Loucy (cell line): ENCODE data around the gene CPVL.

Experiments used
- H2AFZ ChIP-seq: fragments of 200-600 bp; sonication (generic); 2 replicates; pipeline ENCODE4 v1.6.0; 2016; ENCODE audit warnings: antibody characterized with exemption, mild to moderate bottlenecking, low read length, moderate library complexity
- H3F3A ChIP-seq: fragments of 200-600 bp; 2 replicates; pipeline ENCODE4 v1.6.0; 2016; ENCODE audit warnings: antibody characterized with exemption, low read depth, mild to moderate bottlenecking
- H3K27me3 ChIP-seq: fragments of 200-600 bp; sonication (generic); 2 replicates; pipeline ENCODE4 v1.6.1; 2014; ENCODE audit warnings: low read length, mild to moderate bottlenecking; ENCODE audit not compliant: insufficient read depth, poor library complexity, severe bottlenecking
- H3K36me3 ChIP-seq: fragments of 200-600 bp; sonication (generic); 2 replicates; pipeline ENCODE4 v1.6.1; 2016; ENCODE audit warnings: low read length; ENCODE audit not compliant: insufficient read depth
- H3K4me1 ChIP-seq: fragments of 200-600 bp; sonication (generic); 2 replicates; pipeline ENCODE4 v1.5.1; 2014; ENCODE audit warnings: low read length, mild to moderate bottlenecking; ENCODE audit not compliant: insufficient read depth, poor library complexity, severe bottlenecking
- H3K4me2 ChIP-seq: fragments of 200-600 bp; sonication (generic); 2 replicates; pipeline ENCODE4 v1.6.0; 2014; ENCODE audit warnings: antibody characterized with exemption, low read length, low read depth, mild to moderate bottlenecking; ENCODE audit not compliant: poor library complexity, severe bottlenecking
- H3K4me3 ChIP-seq: fragments of 200-600 bp; sonication (generic); 2 replicates; pipeline ENCODE4 v1.5.1; 2014; ENCODE audit warnings: low read length, mild to moderate bottlenecking, mixed read lengths; ENCODE audit not compliant: poor library complexity, severe bottlenecking
- H3K79me2 ChIP-seq: fragments of 200-600 bp; sonication (generic); 2 replicates; pipeline ENCODE4 v1.6.1; 2014; ENCODE audit warnings: low read length; ENCODE audit not compliant: insufficient read depth
- H3K9ac ChIP-seq: fragments of 200-600 bp; sonication (generic); 2 replicates; pipeline ENCODE4 v1.6.0; 2014; ENCODE audit warnings: mild to moderate bottlenecking, low read depth, low read length, moderate library complexity; ENCODE audit not compliant: poor library complexity, severe bottlenecking
- H3K9me2 ChIP-seq: fragments of 200-600 bp; sonication (generic); replicated peaks from 2 replicates; pipeline ENCODE4 v1.6.1; 2016; ENCODE audit warnings: low read depth, low read length, mixed read lengths
- H3K9me3 ChIP-seq: fragments of 200-600 bp; sonication (generic); 2 replicates; pipeline ENCODE4 v1.6.1; 2014; ENCODE audit warnings: mild to moderate bottlenecking, antibody characterized with exemption, low read length, low read depth; ENCODE audit not compliant: insufficient read depth
- H4K20me1 ChIP-seq: fragments of 200-600 bp; sonication (generic); 2 replicates; pipeline ENCODE4 v1.6.0; 2014; ENCODE audit warnings: antibody characterized with exemption, low read length, mild to moderate bottlenecking; ENCODE audit not compliant: insufficient read depth, poor library complexity, severe bottlenecking
- CTCF ChIP-seq: fragments of 200-600 bp; sonication (generic); conservative IDR thresholded peaks from 2 replicates; pipeline ENCODE4 v1.5.1; 2014; ENCODE audit warnings: mild to moderate bottlenecking, antibody characterized with exemption, low read length
- EZH2phosphoT487 ChIP-seq: fragments of 200-600 bp; IDR thresholded peaks from 2 replicates; pipeline ENCODE4 v1.6.1; 2018; ENCODE audit warnings: antibody characterized with exemption, mild to moderate bottlenecking, moderate library complexity, borderline replicate concordance

CPVL gene

GRCh38 chr7:28955718-28956607 lies 190.4 kb downstream of the CPVL start:
- Histone ChIP-seq H2AFZ (no peak overlapping the region), H3K79me2 (no peaks in the 10 kb centered on the region), H3K36me3 (no peaks in the 10 kb centered on the region), H3K9me3 (no peaks in the 10 kb centered on the region), H3K27me3 (no peaks in the 10 kb centered on the region), H3F3A (0 out of 2 replicates have a peak, but pooled peaks cover 4% of the 10 kb centered on the region), H3K9ac (no peak overlapping the region), H3K9me2 (no peaks in the 10 kb centered on the region), H4K20me1 (no peaks in the 10 kb centered on the region), H3K4me2 (no peak overlapping the region), H3K4me3 (no peak overlapping the region), H3K4me1 (peaks cover 16% of the 10 kb centered on the region)
- TF ChIP-seq EZH2phosphoT487 (no peak), CTCF (no peak)

- Histone ChIP-seq H3K36me3 (no peaks in the 10 kb centered on the region), H3K27me3 (no peaks in the 10 kb centered on the region), H3K4me2 (no peak overlapping the region), H3K9me2 (no peaks in the 10 kb centered on the region), H4K20me1 (no peaks in the 10 kb centered on the region), H3K9ac (no peak overlapping the region), H2AFZ (no peak overlapping the region), H3F3A (0 out of 2 replicates have a peak, but pooled peaks cover 4% of the 10 kb centered on the region), H3K79me2 (no peaks in the 10 kb centered on the region), H3K4me3 (no peak overlapping the region), H3K4me1 (peaks cover 16% of the 10 kb centered on the region), H3K9me3 (no peaks in the 10 kb centered on the region)
- TF ChIP-seq CTCF (no peak), EZH2phosphoT487 (no peak)
These were observed 191.0 kb downstream of the CPVL start for GRCh38 chr7:28955356-28955717.

- H3K4me2 ChIP-seq, result no peak overlapping the region
- no peaks in the 10 kb centered on the region for H3K36me3 ChIP-seq
- H3K4me3 ChIP-seq, result no peak overlapping the region
- no peaks in the 10 kb centered on the region for H3K9me3 ChIP-seq
- no peaks in the 10 kb centered on the region for H4K20me1 ChIP-seq
- H2AFZ ChIP-seq, result no peak overlapping the region
- no peak for TF ChIP-seq EZH2phosphoT487
- TF ChIP-seq CTCF, result no peak
- H3F3A ChIP-seq, result 0 out of 2 replicates have a peak, but pooled peaks cover 4% of the 10 kb centered on the region
- H3K9me2 ChIP-seq, result no peaks in the 10 kb centered on the region
- no peak overlapping the region for H3K9ac ChIP-seq
- H3K79me2 ChIP-seq, result no peaks in the 10 kb centered on the region
- no peaks in the 10 kb centered on the region for H3K27me3 ChIP-seq
- peaks cover 16% of the 10 kb centered on the region for H3K4me1 ChIP-seq
These were observed 191.4 kb downstream of the CPVL start for GRCh38 chr7:28954946-28955345.
